ENCODE results near the gene IL1RAP. TPM values are rescaled to one million over a fixed set of nuclear protein-coding genes. Genes with fewer than 3 reads are reported as not detected.

The IL1RAP gene
- total RNA-seq, 1 donor: 18.1 TPM

- Histone ChIP-seq H3K27me3 (ENCODE audit: insufficient read depth, low read length) (no peaks in the 10 kb centered on the region), H3K4me3 (ENCODE audit: low read length) (no peak overlapping the region), H3K4me1 (ENCODE audit: insufficient read depth, low read length) (no peaks in the 10 kb centered on the region)
These were observed 29.8 kb downstream of the IL1RAP start for GRCh38 chr3:190543671-190544070.

DNA sequence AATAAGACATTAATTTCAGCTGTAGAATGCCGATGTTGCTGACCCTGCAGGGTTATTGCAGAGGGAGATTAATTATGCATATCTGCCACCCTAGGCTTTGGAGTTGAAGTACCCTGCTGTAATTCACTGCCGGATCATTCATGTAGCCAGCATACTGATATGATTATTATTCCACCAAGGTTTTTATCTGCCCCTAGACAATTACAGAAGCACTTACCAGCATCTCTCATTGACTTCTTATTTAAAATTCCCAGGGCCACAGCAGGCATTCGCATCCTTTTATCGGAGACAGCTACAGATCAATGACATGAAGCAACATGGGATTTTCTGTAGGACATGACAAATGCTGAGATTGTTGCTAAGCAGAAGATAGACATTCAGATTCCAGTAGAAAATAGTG, 31.3 kb downstream of the IL1RAP start:
- Histone ChIP-seq H3K9me3 (ENCODE audit: low read depth, low read length) (no peaks in the 10 kb centered on the region), H3K27me3 (ENCODE audit: insufficient read depth, low read length) (no peaks in the 10 kb centered on the region), H3K4me1 (ENCODE audit: insufficient read depth, low read length) (no peaks in the 10 kb centered on the region), H3K4me3 (ENCODE audit: low read length) (no peak overlapping the region)

More at GRCh38 chr3:190543671-190544070, 29.8 kb downstream of the IL1RAP start:
- no peaks in the 10 kb centered on the region for H3K9me3 ChIP-seq (ENCODE audit: low read depth, low read length)

GRCh38 chr3:190546881-190547510, 33.1 kb downstream of the IL1RAP start:
- no peaks in the 10 kb centered on the region for H3K4me1 ChIP-seq (ENCODE audit: insufficient read depth, low read length)
- H3K4me3 ChIP-seq (ENCODE audit: low read length): no peak overlapping the region
- no peaks in the 10 kb centered on the region for H3K9me3 ChIP-seq (ENCODE audit: low read depth, low read length)
- H3K27me3 ChIP-seq (ENCODE audit: insufficient read depth, low read length): no peaks in the 10 kb centered on the region

- Histone ChIP-seq H3K4me3 (ENCODE audit: low read length) (no peak overlapping the region), H3K4me1 (ENCODE audit: insufficient read depth, low read length) (no peaks in the 10 kb centered on the region), H3K27me3 (ENCODE audit: insufficient read depth, low read length) (no peaks in the 10 kb centered on the region), H3K9me3 (ENCODE audit: low read depth, low read length) (no peaks in the 10 kb centered on the region)
These were observed 34.3 kb downstream of the IL1RAP start for GRCh38 chr3:190548031-190548656.

DNA sequence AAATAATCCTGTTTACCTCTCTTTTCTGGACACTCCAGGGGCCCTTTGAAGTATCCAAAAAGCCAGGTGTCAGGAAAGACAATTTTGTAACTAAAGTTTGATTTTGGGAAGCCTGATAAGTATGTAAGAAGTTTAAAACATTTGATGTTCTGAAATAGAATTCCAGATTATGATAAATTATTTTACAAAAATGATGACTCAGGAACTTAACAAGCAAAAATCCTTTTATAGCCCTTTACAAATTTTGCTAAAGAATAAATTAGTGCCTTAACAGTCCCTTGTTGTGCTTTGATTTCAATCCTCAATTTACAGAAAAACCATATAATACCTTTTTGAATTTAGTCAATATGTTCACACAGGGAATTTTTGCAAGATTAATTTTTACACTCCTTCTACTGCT, 38.1 kb downstream of the IL1RAP start:
- Histone ChIP-seq H3K27me3 (ENCODE audit: insufficient read depth, low read length) (no peaks in the 10 kb centered on the region), H3K4me3 (ENCODE audit: low read length) (no peak overlapping the region), H3K4me1 (ENCODE audit: insufficient read depth, low read length) (no peaks in the 10 kb centered on the region), H3K9me3 (ENCODE audit: low read depth, low read length) (no peaks in the 10 kb centered on the region)

DNA sequence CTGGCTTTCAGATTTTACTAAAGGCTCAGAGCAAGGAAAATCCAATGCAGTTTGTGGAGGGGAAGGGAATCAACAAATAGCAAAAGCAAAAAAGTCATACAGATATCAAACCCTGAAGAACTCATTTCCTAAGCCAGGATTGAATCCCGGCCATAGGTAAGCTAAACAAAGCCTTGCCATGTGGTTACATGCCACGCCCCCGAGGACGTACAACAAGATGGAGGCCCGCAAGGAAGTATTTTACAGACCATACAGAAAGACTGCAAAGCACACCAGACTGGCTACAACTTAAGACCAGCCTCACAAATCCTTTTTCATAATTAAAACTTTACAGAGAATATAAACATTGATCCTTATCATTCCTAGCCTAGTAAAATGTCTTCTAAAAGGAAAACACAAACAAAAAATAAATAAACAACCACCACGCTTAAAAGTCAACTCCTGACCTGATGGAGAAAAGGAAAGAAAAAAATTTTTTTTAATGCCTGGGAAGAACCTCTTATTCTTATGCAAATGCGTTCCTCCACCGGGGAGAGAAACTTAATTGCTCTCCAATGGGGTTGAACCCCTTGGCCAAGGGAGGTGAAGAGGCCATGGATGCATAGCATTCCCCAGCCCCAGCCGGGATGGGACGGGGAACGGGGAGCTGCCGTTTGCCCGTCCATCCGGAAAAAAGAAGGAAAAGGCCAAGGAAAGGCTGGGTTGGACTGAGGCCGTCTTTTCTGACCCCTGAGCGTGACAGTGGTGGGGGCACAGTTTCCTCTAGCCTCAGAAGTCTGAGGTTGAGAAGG, 39.3 kb downstream of the IL1RAP start:
- no peaks in the 10 kb centered on the region for H3K9me3 ChIP-seq (ENCODE audit: low read depth, low read length)
- no peaks in the 10 kb centered on the region for H3K4me1 ChIP-seq (ENCODE audit: insufficient read depth, low read length)
- H3K27me3 ChIP-seq (ENCODE audit: insufficient read depth, low read length): no peaks in the 10 kb centered on the region
- H3K4me3 ChIP-seq (ENCODE audit: low read length): no peak overlapping the region

- no peaks in the 10 kb centered on the region for H3K9me3 ChIP-seq (ENCODE audit: low read depth, low read length)
- no peaks in the 10 kb centered on the region for H3K27me3 ChIP-seq (ENCODE audit: insufficient read depth, low read length)
- H3K4me1 ChIP-seq (ENCODE audit: insufficient read depth, low read length): no peaks in the 10 kb centered on the region
- no peak overlapping the region for H3K4me3 ChIP-seq (ENCODE audit: low read length)
These were observed 40.3 kb downstream of the IL1RAP start for GRCh38 chr3:190554197-190554596.

DNA sequence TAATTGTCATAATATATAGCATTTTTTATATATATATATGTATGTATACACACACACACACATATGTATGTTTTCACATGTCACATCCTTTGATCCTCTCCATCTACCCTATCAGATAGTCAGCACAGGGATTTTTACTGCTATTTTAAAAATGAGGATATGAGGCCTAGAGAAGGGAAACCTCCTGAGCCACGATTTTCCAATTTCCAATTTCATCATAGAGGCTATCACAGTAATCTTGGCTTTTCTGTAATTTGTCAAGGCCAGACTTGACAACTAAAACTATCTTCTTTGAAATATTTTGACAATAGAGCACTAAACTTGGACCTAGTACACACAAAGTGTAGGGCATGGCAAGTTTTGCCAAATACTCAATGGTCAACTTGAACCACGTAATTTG, 42.5 kb downstream of the IL1RAP start:
- Histone ChIP-seq H3K9me3 (ENCODE audit: low read depth, low read length) (no peaks in the 10 kb centered on the region), H3K27me3 (ENCODE audit: insufficient read depth, low read length) (no peaks in the 10 kb centered on the region), H3K4me3 (ENCODE audit: low read length) (no peak overlapping the region), H3K4me1 (ENCODE audit: insufficient read depth, low read length) (no peaks in the 10 kb centered on the region)

DNA sequence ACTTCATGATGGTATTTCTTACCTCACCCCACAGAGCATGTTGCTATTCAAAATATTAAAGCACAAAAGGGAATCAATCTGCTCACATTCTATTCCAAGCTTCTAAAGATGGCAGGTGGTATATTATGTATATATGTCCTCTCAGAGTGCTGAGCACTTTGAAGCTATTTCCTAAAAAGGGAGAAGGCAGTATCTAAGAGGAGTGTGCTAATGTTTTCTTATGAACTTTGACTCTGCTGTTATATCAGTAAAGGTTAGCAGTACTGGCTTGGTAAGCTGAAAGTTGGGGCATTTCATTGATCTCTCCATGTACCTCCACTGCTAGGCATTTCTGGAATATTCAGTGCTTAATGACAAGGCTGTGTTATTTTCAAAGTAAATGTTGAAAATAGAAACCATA, 43.4 kb downstream of the IL1RAP start:
- Histone ChIP-seq H3K9me3 (ENCODE audit: low read depth, low read length) (no peaks in the 10 kb centered on the region), H3K4me3 (ENCODE audit: low read length) (no peak overlapping the region), H3K27me3 (ENCODE audit: insufficient read depth, low read length) (no peaks in the 10 kb centered on the region), H3K4me1 (ENCODE audit: insufficient read depth, low read length) (no peaks in the 10 kb centered on the region)

DNA sequence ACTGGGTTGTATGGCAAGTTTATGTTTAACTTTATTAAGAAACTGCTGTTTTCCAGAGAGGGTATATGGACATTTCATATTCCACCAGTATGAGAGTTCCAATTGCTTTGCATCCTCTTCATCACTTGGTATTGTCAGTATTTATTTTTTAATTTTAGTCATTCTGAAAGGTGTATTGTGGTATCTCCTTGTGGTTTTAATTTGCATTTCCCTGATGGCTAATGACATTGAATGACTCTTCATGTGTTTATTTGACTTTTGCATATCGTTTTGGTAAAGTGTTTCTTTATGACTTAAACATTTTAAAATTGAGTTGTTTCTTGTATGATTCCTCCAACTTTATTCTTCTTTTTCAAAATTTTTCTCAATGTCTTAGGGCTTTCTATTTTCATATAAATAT, 44.4 kb downstream of the IL1RAP start:
- H3K9me3 ChIP-seq (ENCODE audit: low read depth, low read length): no peaks in the 10 kb centered on the region
- no peaks in the 10 kb centered on the region for H3K27me3 ChIP-seq (ENCODE audit: insufficient read depth, low read length)
- no peaks in the 10 kb centered on the region for H3K4me1 ChIP-seq (ENCODE audit: insufficient read depth, low read length)
- H3K4me3 ChIP-seq (ENCODE audit: low read length): no peak overlapping the region

- no peaks in the 10 kb centered on the region for H3K9me3 ChIP-seq (ENCODE audit: low read depth, low read length)
- H3K4me1 ChIP-seq (ENCODE audit: insufficient read depth, low read length): no peaks in the 10 kb centered on the region
- H3K27me3 ChIP-seq (ENCODE audit: insufficient read depth, low read length): no peaks in the 10 kb centered on the region
- no peak overlapping the region for H3K4me3 ChIP-seq (ENCODE audit: low read length)
These were observed 44.9 kb downstream of the IL1RAP start for GRCh38 chr3:190558796-190559195.

DNA sequence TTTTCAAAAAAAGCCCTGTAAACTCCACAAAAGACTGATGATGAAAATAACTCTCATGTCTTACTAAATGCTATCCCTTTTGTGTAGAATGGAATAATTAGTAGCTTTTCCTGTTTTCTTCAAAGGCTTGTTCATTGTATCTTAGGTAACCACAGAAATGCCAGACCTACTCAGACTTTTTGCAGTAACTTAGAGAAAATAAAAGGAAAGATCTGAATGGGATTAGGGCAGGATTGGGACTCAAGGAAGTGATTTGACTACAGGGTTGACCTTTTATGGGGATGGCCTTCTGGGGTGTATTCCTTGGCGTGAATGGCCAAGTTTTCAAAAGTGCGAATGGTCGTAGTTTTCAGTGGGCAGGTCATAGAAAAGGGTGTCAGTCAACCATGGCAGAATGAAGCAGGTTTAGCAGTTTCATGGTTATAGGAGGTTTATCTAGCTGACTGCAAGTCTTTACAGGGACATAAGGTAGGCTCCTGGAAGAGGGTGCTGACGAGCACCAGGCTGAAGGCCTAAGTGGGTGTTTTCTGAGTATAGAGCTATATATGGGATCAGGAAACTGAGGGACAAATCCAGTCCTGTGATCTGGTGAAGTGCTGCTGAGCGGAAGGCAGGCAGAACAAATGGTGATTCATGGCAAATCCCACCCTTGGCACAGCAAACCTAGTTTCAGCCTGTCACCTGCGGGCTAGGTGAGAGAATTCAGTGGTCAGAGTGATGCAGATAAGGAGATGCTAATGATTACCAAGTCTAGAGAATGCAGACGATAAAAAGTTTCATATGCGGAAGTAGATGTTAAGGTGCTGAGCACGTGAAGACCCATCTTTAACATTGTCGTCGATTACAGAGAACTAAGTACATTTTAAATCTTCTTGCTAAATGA, 46.4 kb downstream of the IL1RAP start:
- no peaks in the 10 kb centered on the region for H3K4me1 ChIP-seq (ENCODE audit: insufficient read depth, low read length)
- H3K27me3 ChIP-seq (ENCODE audit: insufficient read depth, low read length): no peaks in the 10 kb centered on the region
- no peaks in the 10 kb centered on the region for H3K9me3 ChIP-seq (ENCODE audit: low read depth, low read length)
- H3K4me3 ChIP-seq (ENCODE audit: low read length): no peak overlapping the region

DNA sequence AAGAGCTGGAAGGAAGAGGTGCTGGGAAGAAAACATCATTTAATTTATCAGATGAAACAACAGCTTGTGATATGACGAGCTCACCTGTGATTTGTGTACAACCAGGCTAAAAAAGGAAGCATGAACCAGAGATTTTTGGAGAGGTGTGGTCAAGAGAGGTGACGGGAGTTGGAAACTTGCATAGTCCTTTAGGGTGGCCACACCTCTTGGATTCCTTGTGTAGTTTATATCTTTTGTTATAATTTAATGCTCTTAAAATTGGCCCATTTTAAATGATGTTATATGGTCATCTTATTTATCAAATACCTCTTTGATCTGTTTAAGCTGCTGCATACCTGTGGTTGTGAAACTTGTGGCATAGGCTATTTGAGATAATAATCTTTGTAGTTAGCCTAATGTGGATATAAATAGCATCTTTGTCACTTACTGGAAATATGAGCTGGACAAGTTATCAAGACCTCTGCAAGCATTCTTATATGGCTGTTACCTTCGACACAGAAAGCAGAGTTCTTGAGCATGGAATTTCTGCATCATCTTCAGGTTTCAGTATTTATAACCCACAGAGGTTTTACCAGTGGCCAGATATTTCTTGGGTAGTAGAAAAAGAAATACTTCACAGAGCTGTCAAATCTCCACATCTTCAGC, 49.1 kb downstream of the IL1RAP start:
- H3K4me3 ChIP-seq (ENCODE audit: low read length): no peak overlapping the region
- peaks cover 14% of the 10 kb centered on the region for H3K4me1 ChIP-seq (ENCODE audit: insufficient read depth, low read length)
- no peaks in the 10 kb centered on the region for H3K27me3 ChIP-seq (ENCODE audit: insufficient read depth, low read length)

DNA sequence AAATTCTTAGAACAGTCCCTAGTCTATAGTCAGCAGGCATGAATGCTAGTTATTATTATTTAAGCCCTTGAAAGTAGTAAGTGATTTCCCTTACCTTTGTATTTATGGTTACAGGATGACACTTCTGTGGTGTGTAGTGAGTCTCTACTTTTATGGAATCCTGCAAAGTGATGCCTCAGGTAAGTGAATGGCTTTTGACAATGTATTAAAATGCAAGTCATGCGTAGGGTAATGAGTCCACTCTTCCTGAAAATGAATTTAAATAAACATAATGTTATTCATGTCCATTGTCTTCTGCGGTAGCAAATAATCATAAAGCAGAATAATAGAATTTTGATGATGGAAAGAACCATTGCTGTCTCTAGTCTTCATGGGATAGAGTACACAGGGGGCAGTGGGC, 50.3 kb downstream of the IL1RAP start:
- Histone ChIP-seq H3K9me3 (ENCODE audit: low read depth, low read length) (no peaks in the 10 kb centered on the region), H3K4me3 (ENCODE audit: low read length) (no peak overlapping the region), H3K4me1 (ENCODE audit: insufficient read depth, low read length) (peaks cover 14% of the 10 kb centered on the region), H3K27me3 (ENCODE audit: insufficient read depth, low read length) (no peaks in the 10 kb centered on the region)

More for the DNA sequence above, 49.1 kb downstream of the IL1RAP start:
- H3K9me3 ChIP-seq (ENCODE audit: low read depth, low read length): no peaks in the 10 kb centered on the region
